Neural progenitor cell (in vitro differentiated cells): ENCODE results near the gene TRAP1. TPM values are rescaled to one million over a fixed set of nuclear protein-coding genes. Genes with fewer than 3 reads are reported as not detected.

ENCODE experiments used
- DNase-seq: peaks from one replicate; pipeline ENCODE4 v3.0.0-alpha.2; 2016; ENCODE audit warnings: low spot score
- H2AFZ ChIP-seq: fragments of 200-600 bp; sonication (generic); replicated peaks from 2 replicates; pipeline ENCODE4 v1.6.1; 2016; ENCODE audit warnings: antibody characterized with exemption
- H3F3A ChIP-seq: fragments of 200-600 bp; sonication (generic); 2 replicates; pipeline ENCODE4 v1.6.1; 2016; ENCODE audit warnings: antibody characterized with exemption, low read depth
- H3K27ac ChIP-seq: fragments of 200-600 bp; sonication (generic); 2 replicates; pipeline ENCODE4 v1.5.1; 2016; ENCODE audit warnings: mild to moderate bottlenecking
- H3K27me3 ChIP-seq: fragments of 200-600 bp; sonication (generic); 2 replicates; pipeline ENCODE4 v1.6.1; 2016; ENCODE audit warnings: mild to moderate bottlenecking, moderate library complexity
- H3K36me3 ChIP-seq: fragments of 200-600 bp; sonication (generic); 2 replicates; pipeline ENCODE4 v1.5.1; 2016
- H3K4me1 ChIP-seq: fragments of 200-600 bp; sonication (generic); 2 replicates; pipeline ENCODE4 v1.6.1; 2016; ENCODE audit warnings: mixed run types
- H3K4me2 ChIP-seq: fragments of 200-600 bp; sonication (generic); 2 replicates; pipeline ENCODE4 v1.6.1; 2016
- H3K4me3 ChIP-seq: fragments of 200-600 bp; sonication (generic); 2 replicates; pipeline ENCODE4 v1.5.1; 2016
- H3K79me2 ChIP-seq: fragments of 200-600 bp; sonication (generic); 2 replicates; pipeline ENCODE4 v1.6.1; 2016; ENCODE audit warnings: low read depth
- H3K9ac ChIP-seq: fragments of 200-600 bp; sonication (generic); 2 replicates; pipeline ENCODE4 v1.6.1; 2016
- H3K9me3 ChIP-seq: fragments of 200-600 bp; sonication (generic); 2 replicates; pipeline ENCODE4 v1.5.1; 2016; ENCODE audit warnings: low read depth
- H4K20me1 ChIP-seq: fragments of 200-600 bp; sonication (generic); 2 replicates; pipeline ENCODE4 v1.6.1; 2016; ENCODE audit warnings: low read depth
- H3K27ac Mint-ChIP-seq: 3 replicates; pipeline ENCODE4 v1.8.0; 2021; ENCODE audit warnings: mixed read lengths
- H3K27me3 Mint-ChIP-seq: 2 replicates; pipeline ENCODE4 v1.8.0; 2022; ENCODE audit warnings: low read depth, mild to moderate bottlenecking, inconsistent platforms, moderate library complexity, mixed read lengths; ENCODE audit not compliant: insufficient read depth
- H3K36me3 Mint-ChIP-seq: 3 replicates; pipeline ENCODE4 v1.8.0; 2021; ENCODE audit warnings: mixed read lengths
- H3K4me1 Mint-ChIP-seq: 3 replicates; pipeline ENCODE4 v1.8.0; 2021; ENCODE audit warnings: mixed read lengths
- H3K4me3 Mint-ChIP-seq: 3 replicates; pipeline ENCODE4 v1.8.0; 2021; ENCODE audit warnings: mild to moderate bottlenecking, moderate library complexity, mixed read lengths
- H3K9me3 Mint-ChIP-seq: 3 replicates; pipeline ENCODE4 v1.8.0; 2020; ENCODE audit warnings: mixed read lengths
- CTCF ChIP-seq: fragments of 200-600 bp; sonication (generic); IDR thresholded peaks from 2 replicates; pipeline ENCODE4 v1.5.1; 2017; ENCODE audit warnings: antibody characterized with exemption, mild to moderate bottlenecking
- EZH2 ChIP-seq: fragments of 200-600 bp; sonication (generic); IDR thresholded peaks from 2 replicates; pipeline ENCODE4 v1.6.1; 2017; ENCODE audit warnings: antibody characterized with exemption, mild to moderate bottlenecking, moderate library complexity
- EZH2phosphoT487 ChIP-seq: fragments of 200-600 bp; sonication (generic); IDR thresholded peaks from 2 replicates; pipeline ENCODE4 v1.6.1; 2017; ENCODE audit warnings: antibody characterized with exemption
- total RNA-seq: library from RNA; depleted of rRNA; stranded (reverse); fragments of >200 nt; gene quantifications from 2 replicates; pipeline ENCODE4 v1.2.3, GENCODE V29; 2015; ENCODE audit warnings: low replicate concordance

Gene TRAP1
- total RNA-seq, 1 donor from 2014 or later = 119 TPM

GRCh38 chr16:3730161-3731125 lies 13.1 kb upstream of the TRAP1 start:
- peaks cover 2% of the 10 kb centered on the region for H3K27me3 Mint-ChIP-seq
- H3K36me3 Mint-ChIP-seq = peaks cover 35% of the 10 kb centered on the region
- Histone ChIP-seq H2AFZ (no peak overlapping the region), H3K36me3 (peaks cover 6% of the 10 kb centered on the region), H3F3A (no peaks in the 10 kb centered on the region), H4K20me1 (peaks cover 11% of the 10 kb centered on the region), H3K79me2 (no peaks in the 10 kb centered on the region), H3K4me3 (no peak overlapping the region), H3K9ac (no peak overlapping the region), H3K4me1 (no peaks in the 10 kb centered on the region), H3K27me3 (no peaks in the 10 kb centered on the region), H3K27ac (no peak overlapping the region), H3K9me3 (no peaks in the 10 kb centered on the region), H3K4me2 (no peak overlapping the region)
- no peaks in the 10 kb centered on the region for H3K9me3 Mint-ChIP-seq
- TF ChIP-seq CTCF (no peak), EZH2 (no peak), EZH2phosphoT487 (no peak)
- H3K4me1 Mint-ChIP-seq = peaks cover 5% of the 10 kb centered on the region
- H3K27ac Mint-ChIP-seq = no peak overlapping the region
- no peak overlapping the region for H3K4me3 Mint-ChIP-seq
- no peak for DNase-seq

GRCh38 chr16:3729161-3730112 lies 12.1 kb upstream of the TRAP1 start:
- peaks cover 10% of the 10 kb centered on the region for H4K20me1 ChIP-seq
- H3K27me3 ChIP-seq = no peaks in the 10 kb centered on the region
- Mint-ChIP-seq H3K27ac (no peak overlapping the region), H3K27me3 (peaks cover 2% of the 10 kb centered on the region), H3K9me3 (no peaks in the 10 kb centered on the region), H3K4me1 (peaks cover 5% of the 10 kb centered on the region), H3K36me3 (peaks cover 30% of the 10 kb centered on the region), H3K4me3 (no peak overlapping the region)
- TF ChIP-seq EZH2 = no peak
- TF ChIP-seq CTCF = no peak
- no peak for TF ChIP-seq EZH2phosphoT487
- no peak overlapping the region for H3K4me3 ChIP-seq
- no peaks in the 10 kb centered on the region for H3F3A ChIP-seq
- H3K27ac ChIP-seq = no peak overlapping the region
- H2AFZ ChIP-seq = no peak overlapping the region
- no peak overlapping the region for H3K4me2 ChIP-seq
- no peaks in the 10 kb centered on the region for H3K9me3 ChIP-seq
- H3K9ac ChIP-seq = no peak overlapping the region
- H3K36me3 ChIP-seq = peaks cover 6% of the 10 kb centered on the region
- H3K79me2 ChIP-seq = no peaks in the 10 kb centered on the region
- DNase-seq = no peak
- H3K4me1 ChIP-seq = no peaks in the 10 kb centered on the region

- no peaks in the 10 kb centered on the region for H3F3A ChIP-seq
- DNase-seq = no peak
- H3K4me3 Mint-ChIP-seq = no peak overlapping the region
- H3K27ac Mint-ChIP-seq = no peak overlapping the region
- no peaks in the 10 kb centered on the region for H3K27me3 ChIP-seq
- peaks cover 10% of the 10 kb centered on the region for H4K20me1 ChIP-seq
- no peak overlapping the region for H3K27ac ChIP-seq
- H3K9me3 Mint-ChIP-seq = no peaks in the 10 kb centered on the region
- peaks cover 5% of the 10 kb centered on the region for H3K4me1 Mint-ChIP-seq
- peaks cover 2% of the 10 kb centered on the region for H3K27me3 Mint-ChIP-seq
- H3K36me3 ChIP-seq = peaks cover 6% of the 10 kb centered on the region
- TF ChIP-seq CTCF = no peak
- no peak for TF ChIP-seq EZH2
- TF ChIP-seq EZH2phosphoT487 = no peak
- H3K4me1 ChIP-seq = no peaks in the 10 kb centered on the region
- no peaks in the 10 kb centered on the region for H3K9me3 ChIP-seq
- no peak overlapping the region for H3K4me2 ChIP-seq
- no peak overlapping the region for H3K4me3 ChIP-seq
- H3K9ac ChIP-seq = no peak overlapping the region
- H3K79me2 ChIP-seq = no peaks in the 10 kb centered on the region
- H3K36me3 Mint-ChIP-seq = peaks cover 25% of the 10 kb centered on the region
- H2AFZ ChIP-seq = no peak overlapping the region
These were observed 11.3 kb upstream of the TRAP1 start for GRCh38 chr16:3728424-3729160.
